GM12873 (cell line): ENCODE data around the gene PDE7B.

Experiments used
- TF ChIP-seq, protein P1 (sequence below): IDR thresholded peaks from 2 replicates; pipeline ENCODE4 v1.5.1; 2012; ENCODE audit warnings: low read depth, mild to moderate bottlenecking, moderate library complexity, low read length, control low read depth; ENCODE audit not compliant: insufficient read depth; ENCODE audit errors: missing control alignments

The PDE7B gene

DNA sequence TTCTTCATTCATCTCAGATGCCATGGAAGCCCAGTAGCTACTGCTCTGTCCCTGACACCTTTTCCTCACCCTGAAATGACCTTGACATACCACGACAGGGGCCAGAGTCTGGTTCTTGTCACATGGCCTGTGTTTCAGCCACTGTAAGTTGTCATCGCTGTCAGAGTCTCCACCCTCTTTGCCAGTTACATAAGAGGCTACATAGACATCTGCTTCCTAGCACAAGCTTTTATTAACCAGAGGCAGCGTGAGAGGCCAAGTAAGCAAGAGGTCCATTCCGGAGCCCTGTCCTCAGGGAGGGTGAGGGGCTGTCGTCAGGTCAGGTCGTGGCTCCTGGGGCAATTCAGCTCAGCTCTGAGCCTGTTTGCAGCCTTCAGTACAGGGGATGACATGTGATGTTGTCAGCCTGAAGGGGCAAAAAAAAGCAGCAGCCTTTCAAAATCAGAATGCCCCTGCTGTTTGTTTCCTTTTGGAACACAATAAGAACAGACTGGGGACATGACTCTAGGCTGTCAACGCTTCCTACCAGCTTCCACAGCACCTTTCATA is 252.3 kb downstream of the PDE7B start:
- TF ChIP-seq, protein P1, sequence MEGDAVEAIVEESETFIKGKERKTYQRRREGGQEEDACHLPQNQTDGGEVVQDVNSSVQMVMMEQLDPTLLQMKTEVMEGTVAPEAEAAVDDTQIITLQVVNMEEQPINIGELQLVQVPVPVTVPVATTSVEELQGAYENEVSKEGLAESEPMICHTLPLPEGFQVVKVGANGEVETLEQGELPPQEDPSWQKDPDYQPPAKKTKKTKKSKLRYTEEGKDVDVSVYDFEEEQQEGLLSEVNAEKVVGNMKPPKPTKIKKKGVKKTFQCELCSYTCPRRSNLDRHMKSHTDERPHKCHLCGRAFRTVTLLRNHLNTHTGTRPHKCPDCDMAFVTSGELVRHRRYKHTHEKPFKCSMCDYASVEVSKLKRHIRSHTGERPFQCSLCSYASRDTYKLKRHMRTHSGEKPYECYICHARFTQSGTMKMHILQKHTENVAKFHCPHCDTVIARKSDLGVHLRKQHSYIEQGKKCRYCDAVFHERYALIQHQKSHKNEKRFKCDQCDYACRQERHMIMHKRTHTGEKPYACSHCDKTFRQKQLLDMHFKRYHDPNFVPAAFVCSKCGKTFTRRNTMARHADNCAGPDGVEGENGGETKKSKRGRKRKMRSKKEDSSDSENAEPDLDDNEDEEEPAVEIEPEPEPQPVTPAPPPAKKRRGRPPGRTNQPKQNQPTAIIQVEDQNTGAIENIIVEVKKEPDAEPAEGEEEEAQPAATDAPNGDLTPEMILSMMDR: no peak

DNA sequence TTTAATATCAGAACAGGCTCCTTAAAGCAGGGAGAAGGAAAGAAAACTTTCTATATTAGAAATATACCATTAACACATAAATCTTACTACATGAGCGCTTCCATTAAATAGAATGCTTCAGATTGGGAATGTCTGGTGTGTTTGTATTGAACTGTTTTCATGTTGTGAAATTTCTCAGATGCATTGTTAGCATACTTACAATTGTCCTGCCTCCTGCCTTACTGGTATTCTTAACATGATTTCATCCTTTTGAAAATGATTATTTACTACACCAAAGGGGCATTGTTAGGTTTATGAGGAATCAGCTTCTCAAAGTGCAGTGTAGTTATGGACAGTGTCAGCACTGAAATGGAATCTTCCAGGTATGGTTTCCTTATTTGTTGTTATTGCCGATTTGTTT is 253.1 kb downstream of the PDE7B start:
- TF ChIP-seq, protein P1: no peak

DNA sequence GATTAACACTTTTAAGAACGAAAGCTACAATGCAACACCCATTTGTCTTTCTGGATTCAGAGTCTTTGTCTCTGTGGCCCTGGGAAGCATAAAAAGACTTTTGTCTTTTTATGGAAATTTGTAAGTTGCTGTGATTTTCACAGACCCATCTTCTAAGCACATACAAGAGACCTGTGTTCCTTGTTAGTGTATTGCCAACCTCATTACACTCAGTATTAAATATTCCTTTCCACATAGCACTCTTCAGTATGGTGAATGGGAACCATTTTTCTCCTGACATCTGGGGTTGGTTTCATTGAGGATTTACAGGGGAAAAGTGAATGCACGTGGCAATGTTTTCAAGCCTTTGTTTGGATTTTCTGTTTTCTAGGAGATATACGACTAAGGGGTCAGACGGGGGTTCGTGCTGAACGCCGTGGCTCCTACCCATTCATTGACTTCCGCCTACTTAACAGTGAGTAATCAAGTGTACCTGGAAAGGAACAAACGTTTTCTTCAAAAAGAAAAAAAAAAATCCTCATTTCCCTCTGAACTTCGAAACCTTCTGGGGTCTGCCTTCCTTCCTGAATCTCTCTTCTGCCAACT is 257.0 kb downstream of the PDE7B start:
- TF ChIP-seq, protein P1: no peak

DNA sequence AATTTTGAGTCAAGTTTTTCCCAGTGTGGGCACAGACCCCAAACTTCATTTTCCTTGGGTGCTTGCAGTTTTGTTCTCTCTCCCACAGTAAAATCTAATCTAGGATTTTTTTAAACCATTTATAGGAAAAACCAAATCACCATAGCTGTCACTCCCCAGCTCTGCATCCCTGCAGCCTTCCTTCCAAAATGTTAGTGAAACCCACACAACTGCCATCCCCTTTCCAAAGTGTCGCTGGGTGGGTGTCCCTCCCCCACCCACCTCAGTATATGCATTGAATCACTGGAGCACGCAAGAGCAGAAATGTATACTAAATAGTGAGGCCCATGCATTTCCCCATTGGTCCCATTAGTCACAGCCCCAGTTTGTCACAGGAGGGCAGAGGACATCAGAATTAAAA is 260.3 kb downstream of the PDE7B start:
- TF ChIP-seq, protein P1: no peak

DNA sequence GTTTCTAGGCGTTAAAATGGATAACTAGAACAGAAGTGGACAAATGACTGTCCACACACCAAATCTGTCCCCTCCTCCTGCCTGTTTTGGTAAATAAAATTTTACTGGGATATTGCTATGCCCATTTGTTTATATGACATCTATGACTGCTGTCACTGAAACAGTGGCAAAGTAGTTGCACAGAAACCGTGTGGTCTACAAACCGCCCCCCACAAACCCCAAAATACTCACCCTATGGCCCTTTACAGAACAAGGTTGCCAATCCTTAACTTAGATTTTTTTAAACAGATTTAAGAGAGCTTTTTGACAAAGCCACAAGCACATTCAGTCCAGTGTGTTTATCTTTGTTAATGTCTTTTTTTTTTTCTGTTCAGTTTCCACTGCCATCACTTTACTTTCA is 260.8 kb downstream of the PDE7B start:
- TF ChIP-seq, protein P1: no peak

DNA sequence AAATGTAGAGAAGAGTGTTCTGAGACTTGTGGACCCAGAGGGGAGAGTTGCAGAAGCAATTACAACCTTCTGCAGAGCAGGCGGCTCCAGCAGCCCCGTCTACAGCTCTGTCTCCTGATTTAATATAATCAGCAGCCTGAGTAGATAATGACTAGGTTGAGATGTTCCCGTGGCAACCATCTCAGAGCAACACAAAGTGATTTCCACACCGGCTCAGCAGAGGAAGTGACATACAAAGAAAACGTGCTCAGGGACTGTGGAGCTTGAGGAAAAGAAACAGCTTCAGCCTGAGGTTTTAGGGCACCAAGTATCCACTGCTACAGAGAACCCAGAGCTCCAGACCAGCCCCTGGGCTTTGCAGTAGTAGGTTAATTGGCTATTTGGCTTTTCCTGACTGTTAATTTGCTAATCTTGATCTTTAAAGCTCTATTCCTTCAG is 262.3 kb downstream of the PDE7B start:
- TF ChIP-seq, protein P1: no peak

DNA sequence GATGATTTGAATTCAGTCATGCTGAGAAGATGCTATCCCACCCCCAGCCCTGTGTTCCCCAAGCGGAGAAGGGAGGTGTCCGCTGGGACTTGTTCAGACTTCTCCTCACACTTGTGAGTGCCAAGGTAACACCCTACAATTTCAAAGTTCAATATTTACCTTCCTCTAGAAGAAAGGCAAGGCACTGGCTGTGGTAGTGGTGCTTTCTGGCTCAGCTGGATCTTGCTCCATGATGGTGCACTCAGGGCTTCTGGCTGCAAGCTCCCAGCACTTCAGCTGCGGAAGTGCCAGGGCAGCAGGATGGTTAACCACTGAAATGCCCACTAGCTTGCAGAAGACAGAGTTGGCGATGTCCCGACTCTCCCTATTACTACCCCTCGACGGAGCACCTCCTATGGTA is 263.2 kb downstream of the PDE7B start:
- TF ChIP-seq, protein P1: no peak
